Hepatocyte (in vitro differentiated cells): Measurements from ENCODE around the gene MRM3. TPM values are rescaled to one million over a fixed set of nuclear protein-coding genes. Genes with fewer than 3 reads are reported as not detected.

ENCODE experiments used
- DNase-seq: peaks from one replicate; pipeline ENCODE4 v3.0.0-alpha.2; 2016; ENCODE audit warnings: low spot score
- H2AFZ ChIP-seq: fragments of 200-600 bp; sonication (generic); 2 replicates; pipeline ENCODE4 v1.6.0; 2016; ENCODE audit warnings: antibody characterized with exemption, mild to moderate bottlenecking
- H3K27ac ChIP-seq: fragments of 200-600 bp; sonication (generic); 2 replicates; pipeline ENCODE4 v1.5.1; 2016; ENCODE audit warnings: mild to moderate bottlenecking
- H3K27me3 ChIP-seq: fragments of 200-600 bp; sonication (generic); 2 replicates; pipeline ENCODE4 v1.6.1; 2016
- H3K36me3 ChIP-seq: fragments of 200-600 bp; sonication (generic); replicated peaks from 2 replicates; pipeline ENCODE4 v1.5.1; 2016; ENCODE audit warnings: low read depth; ENCODE audit not compliant: insufficient read depth
- H3K4me1 ChIP-seq: fragments of 200-600 bp; sonication (generic); 2 replicates; pipeline ENCODE4 v1.5.1; 2016; ENCODE audit warnings: mild to moderate bottlenecking, moderate library complexity; ENCODE audit not compliant: insufficient read depth
- H3K4me2 ChIP-seq: fragments of 200-600 bp; sonication (generic); 2 replicates; pipeline ENCODE4 v1.6.0; 2016
- H3K4me3 ChIP-seq: fragments of 200-600 bp; sonication (generic); 2 replicates; pipeline ENCODE4 v1.5.1; 2016; ENCODE audit warnings: mild to moderate bottlenecking
- H3K79me2 ChIP-seq: fragments of 200-600 bp; sonication (generic); 2 replicates; pipeline ENCODE4 v1.6.0; 2017; ENCODE audit warnings: mild to moderate bottlenecking
- H3K9me2 ChIP-seq: fragments of 200-600 bp; sonication (generic); replicated peaks from 2 replicates; pipeline ENCODE4 v1.6.0; 2017; ENCODE audit warnings: mild to moderate bottlenecking; ENCODE audit not compliant: insufficient read depth
- H3K9me3 ChIP-seq: fragments of 200-600 bp; sonication (generic); 2 replicates; pipeline ENCODE4 v1.5.1; 2016; ENCODE audit warnings: low read depth, mild to moderate bottlenecking
- H4K20me1 ChIP-seq: fragments of 200-600 bp; sonication (generic); 2 replicates; pipeline ENCODE4 v1.6.0; 2016; ENCODE audit warnings: mild to moderate bottlenecking; ENCODE audit not compliant: insufficient read depth, poor library complexity, severe bottlenecking
- CTCF ChIP-seq: fragments of 200-600 bp; sonication (generic); IDR thresholded peaks from 2 replicates; pipeline ENCODE4 v1.5.1; 2016; ENCODE audit warnings: antibody characterized with exemption, mild to moderate bottlenecking; ENCODE audit not compliant: poor library complexity
- EZH2 ChIP-seq: fragments of 200-600 bp; sonication (generic); IDR thresholded peaks from 2 replicates; pipeline ENCODE4 v1.6.1; 2016; ENCODE audit warnings: antibody characterized with exemption, mild to moderate bottlenecking, borderline replicate concordance
- EZH2phosphoT487 ChIP-seq: fragments of 200-600 bp; sonication (generic); IDR thresholded peaks from one replicate; pipeline ENCODE4 v1.6.1; 2018; ENCODE audit warnings: antibody characterized with exemption, mild to moderate bottlenecking, low read depth, moderate library complexity; ENCODE audit not compliant: unreplicated experiment, severe bottlenecking
- WGBS: methylation state at CpG from one replicate; pipeline ENCODE4 v1.1.6; 2016; ENCODE audit warnings: low lambda C conversion rate; ENCODE audit errors: missing lambda C conversion rate; 5-methylcytosine and 5-hydroxymethylcytosine counted together
- polyA plus RNA-seq: library from polyadenylated mRNA; unstranded; fragments of >200 nt; fragmentation: Nextera tagmentation; extraction: Ambion mirVana; gene quantifications from 2 replicates; pipeline ENCODE4 v1.2.1, GENCODE V29; 2016
- total RNA-seq: library from RNA; depleted of rRNA; stranded (reverse); fragments of >200 nt; gene quantifications from 2 replicates; pipeline ENCODE4 v1.2.3, GENCODE V29; 2014

The MRM3 gene
- total and polyA plus RNA-seq, 2 experiments from 2014 or later, result 14.6 to 15.3 TPM

DNA sequence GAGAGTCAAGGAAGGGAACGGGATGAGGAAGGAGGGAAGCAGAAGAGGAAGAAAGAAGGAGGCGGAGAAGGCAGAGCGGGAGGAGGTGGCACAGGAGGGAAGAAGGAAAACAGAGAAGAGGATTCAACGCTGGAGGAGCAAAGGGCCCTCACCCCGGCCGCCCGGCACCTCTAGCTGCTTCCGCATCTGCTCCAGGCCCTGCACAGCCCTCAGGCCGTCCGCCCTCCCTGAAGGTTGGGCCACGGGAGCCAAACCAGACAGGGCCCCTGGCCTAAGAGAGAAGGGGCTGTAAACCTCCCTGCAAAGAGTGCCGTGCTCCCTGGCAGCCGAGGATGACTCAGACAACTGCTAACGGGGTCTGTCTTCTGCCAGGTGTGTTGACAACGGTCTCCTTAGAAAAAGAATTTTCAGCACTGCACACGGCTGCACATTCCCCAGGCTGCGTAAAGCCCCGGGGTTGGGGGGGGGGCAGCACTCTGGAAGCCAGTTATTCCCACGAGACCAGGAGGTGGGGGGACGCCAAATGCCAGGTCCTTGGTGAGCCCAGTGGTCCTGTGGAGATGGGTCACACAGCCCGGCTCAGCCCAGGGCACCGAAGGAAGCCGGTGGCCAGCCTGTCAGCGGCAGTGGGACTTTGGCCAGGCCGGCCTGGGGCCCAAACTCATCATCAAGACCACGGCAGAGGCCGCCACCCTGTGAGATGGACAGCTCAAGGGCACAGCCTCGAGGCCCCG lies 29.1 kb downstream of the MRM3 start:
- no peaks in the 10 kb centered on the region for H3K36me3 ChIP-seq
- no peak overlapping the region for H2AFZ ChIP-seq
- no peak overlapping the region for H3K27ac ChIP-seq
- DNase-seq, result no peak
- H4K20me1 ChIP-seq, result no peaks in the 10 kb centered on the region
- H3K9me2 ChIP-seq, result no peaks in the 10 kb centered on the region
- H3K9me3 ChIP-seq, result no peaks in the 10 kb centered on the region
- whole genome bisulfite sequencing, result 64% methylated on average over 18 of the region's 29 CpGs
- H3K79me2 ChIP-seq, result peaks cover 5% of the 10 kb centered on the region
- H3K4me2 ChIP-seq, result no peak overlapping the region
- TF ChIP-seq EZH2 (no peak), EZH2phosphoT487 (no peak)
- no peaks in the 10 kb centered on the region for H3K27me3 ChIP-seq
- H3K4me1 ChIP-seq, result no peaks in the 10 kb centered on the region
- no peak overlapping the region for H3K4me3 ChIP-seq

DNA sequence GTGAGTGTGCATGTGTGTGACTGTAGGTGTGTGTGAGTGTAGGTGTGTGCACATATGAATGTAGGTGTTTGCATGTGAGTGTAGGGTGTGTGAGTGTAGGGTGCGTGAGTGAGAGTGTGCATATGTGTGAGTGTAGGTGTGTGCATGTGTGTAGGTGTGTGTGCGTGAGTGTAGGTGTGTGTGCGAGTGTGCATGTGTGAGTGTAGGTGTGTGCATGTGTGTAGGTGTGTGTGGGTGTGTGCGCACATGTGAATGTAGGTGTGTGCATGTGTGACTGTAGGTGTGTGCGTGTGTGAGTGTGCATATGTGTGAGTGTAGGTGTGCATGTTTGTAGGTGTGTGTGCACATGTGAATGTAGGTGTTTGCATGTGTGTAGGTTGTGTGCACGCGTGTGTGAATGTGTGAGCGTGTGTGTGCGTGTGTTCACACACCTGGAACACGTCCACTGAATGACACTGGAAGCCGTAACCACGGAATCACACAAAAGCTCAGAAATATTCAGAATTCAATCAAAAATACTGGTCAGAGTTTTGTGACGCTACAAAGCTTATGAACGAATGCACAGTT lies 30.6 kb downstream of the MRM3 start:
- DNase-seq, result no peak
- WGBS, result 96% methylated on average over 14 of the region's 14 CpGs
- H4K20me1 ChIP-seq, result no peaks in the 10 kb centered on the region

GRCh38 chr17:814371-814770 lies 32.2 kb downstream of the MRM3 start:
- Histone ChIP-seq H3K9me2 (no peaks in the 10 kb centered on the region), H3K79me2 (no peaks in the 10 kb centered on the region), H2AFZ (no peak overlapping the region), H3K4me3 (no peak overlapping the region), H3K27ac (peak overlapping the region; percentile 12), H3K36me3 (no peaks in the 10 kb centered on the region), H3K9me3 (no peaks in the 10 kb centered on the region), H3K4me2 (no peak overlapping the region), H4K20me1 (no peaks in the 10 kb centered on the region), H3K4me1 (no peaks in the 10 kb centered on the region), H3K27me3 (no peaks in the 10 kb centered on the region)
- 97% methylated on average over 20 of the region's 20 CpGs for WGBS
- TF ChIP-seq CTCF (no peak), EZH2phosphoT487 (no peak), EZH2 (no peak)
- no peak for DNase-seq

More for the DNA sequence above, 30.6 kb downstream of the MRM3 start:
- no peak for TF ChIP-seq EZH2phosphoT487
- TF ChIP-seq EZH2, result no peak
- no peak for TF ChIP-seq CTCF
- Histone ChIP-seq H3K36me3 (no peaks in the 10 kb centered on the region), H3K9me3 (no peaks in the 10 kb centered on the region), H3K4me2 (no peak overlapping the region), H3K27me3 (no peaks in the 10 kb centered on the region), H3K4me3 (no peak overlapping the region), H3K9me2 (no peaks in the 10 kb centered on the region), H2AFZ (no peak overlapping the region), H3K27ac (no peak overlapping the region), H3K4me1 (no peaks in the 10 kb centered on the region), H3K79me2 (peaks cover 5% of the 10 kb centered on the region)

DNA sequence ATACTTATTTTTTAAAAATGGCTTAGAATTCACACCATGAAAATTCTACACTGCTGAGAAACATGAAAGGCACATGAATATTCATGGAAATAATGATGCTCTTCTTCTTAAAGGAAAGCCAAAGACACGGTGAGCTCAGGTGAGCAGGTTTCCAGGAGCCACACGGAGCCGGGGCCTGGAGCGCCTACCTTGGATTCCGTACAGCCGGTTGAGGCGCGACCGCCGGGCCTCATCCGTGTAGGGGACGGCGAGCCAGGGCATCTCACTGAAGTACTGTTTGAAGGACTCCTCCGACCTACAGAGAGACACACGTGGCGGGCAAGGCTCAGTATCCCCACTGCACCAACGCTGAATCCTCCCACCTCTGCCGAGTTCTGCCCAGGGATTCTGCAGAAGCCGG lies 37.1 kb downstream of the MRM3 start:
- no peak overlapping the region for H2AFZ ChIP-seq
- H3K79me2 ChIP-seq, result no peaks in the 10 kb centered on the region
- H3K4me3 ChIP-seq, result no peak overlapping the region
- no peaks in the 10 kb centered on the region for H3K27me3 ChIP-seq
- H3K36me3 ChIP-seq, result no peaks in the 10 kb centered on the region
- H3K9me3 ChIP-seq, result no peaks in the 10 kb centered on the region
- no peaks in the 10 kb centered on the region for H3K4me1 ChIP-seq
- no peak for DNase-seq
- H4K20me1 ChIP-seq, result no peaks in the 10 kb centered on the region
- WGBS, result 98% methylated on average over 19 of the region's 19 CpGs
- H3K4me2 ChIP-seq, result no peak overlapping the region
- no peak for TF ChIP-seq EZH2phosphoT487
- no peak for TF ChIP-seq CTCF
- TF ChIP-seq EZH2, result no peak
- no peaks in the 10 kb centered on the region for H3K9me2 ChIP-seq
- H3K27ac ChIP-seq, result no peak overlapping the region
